ENCODE measurements around the gene ALPK3.
"Not testable (repeated sequence)": the region's sequence is repeated elsewhere in the genome, so short reads cannot be mapped to it uniquely, and the experiment has no call there.

ALPK3 gene

DNA sequence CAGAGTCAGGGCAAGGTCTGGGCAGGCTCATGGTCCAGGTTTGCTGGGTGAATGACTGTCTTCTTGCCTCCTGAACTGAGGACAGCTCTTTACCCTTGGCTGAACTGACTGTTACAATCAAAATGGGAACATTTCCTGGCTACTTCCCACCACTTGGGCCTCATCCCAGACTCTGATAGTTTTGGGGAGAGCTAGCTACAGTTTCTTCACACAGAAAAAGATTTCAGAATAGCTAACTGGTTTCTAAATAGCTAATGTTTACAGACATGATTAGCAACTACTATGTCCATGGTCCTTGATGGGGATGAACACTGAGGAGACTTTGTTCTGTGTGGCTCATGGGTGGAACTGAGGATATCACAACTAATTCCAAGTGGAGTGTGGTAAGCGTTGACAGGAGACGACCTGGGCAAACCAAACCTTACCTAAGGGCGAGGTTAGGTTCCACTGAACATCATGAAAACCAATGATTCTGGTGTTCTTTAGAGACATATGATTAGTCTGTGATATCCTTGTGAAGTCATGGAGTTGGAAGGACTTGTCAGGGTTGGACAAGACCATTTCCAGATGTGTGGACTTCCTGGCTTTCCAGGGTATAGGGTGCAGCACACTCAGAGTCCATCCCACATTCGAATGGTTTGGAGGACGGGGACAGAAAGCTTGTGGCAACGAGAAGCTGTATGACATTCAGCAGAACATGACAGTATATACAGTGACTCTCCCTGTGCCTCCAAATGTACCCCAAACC is 7.3 kb downstream of the ALPK3 start:
- DNase-seq, result no peak

DNA sequence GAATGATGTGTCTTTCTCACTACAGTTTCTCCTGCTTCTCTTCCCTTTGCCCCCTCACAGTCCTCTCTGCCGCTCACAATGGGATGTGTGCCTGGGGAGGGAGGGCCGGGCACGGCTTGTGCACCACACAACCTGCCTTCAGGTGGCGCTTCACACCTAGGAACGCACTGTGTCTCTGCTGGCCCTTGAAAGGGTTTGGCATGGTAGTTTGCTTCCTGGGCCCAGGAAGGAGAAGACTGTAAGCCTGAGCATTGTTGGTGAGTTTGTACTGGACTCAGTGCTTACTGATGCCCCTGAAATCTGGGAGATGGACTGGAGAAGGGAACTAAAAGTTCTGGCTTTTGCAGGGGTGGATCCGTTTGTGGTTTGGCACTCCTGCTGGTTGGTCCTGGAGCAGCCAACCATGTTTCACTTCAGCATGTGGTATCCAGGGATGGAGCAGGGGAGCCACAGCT is 9.2 kb downstream of the ALPK3 start:
- DNase-seq, result no peak

DNA sequence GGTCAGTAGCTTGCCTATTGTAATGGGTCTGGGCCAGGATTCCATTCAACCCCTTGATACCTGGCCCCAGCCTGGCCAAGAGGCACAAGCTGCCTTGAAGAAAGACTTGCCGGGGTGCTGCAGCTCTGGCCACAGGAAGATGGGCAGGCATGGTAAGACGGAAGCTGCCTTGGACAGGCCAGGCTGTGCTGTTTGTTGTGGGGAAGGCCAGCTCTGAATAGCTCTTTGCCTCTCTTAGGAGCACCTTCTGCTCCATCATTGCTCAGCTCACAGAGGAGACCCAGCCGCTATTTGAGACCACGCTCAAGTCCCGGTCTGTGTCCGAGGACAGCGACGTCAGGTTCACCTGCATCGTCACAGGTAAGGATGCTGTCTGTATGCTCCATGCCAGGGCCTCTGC is 10.1 kb downstream of the ALPK3 start:
- DNase-seq, result no peak

DNA sequence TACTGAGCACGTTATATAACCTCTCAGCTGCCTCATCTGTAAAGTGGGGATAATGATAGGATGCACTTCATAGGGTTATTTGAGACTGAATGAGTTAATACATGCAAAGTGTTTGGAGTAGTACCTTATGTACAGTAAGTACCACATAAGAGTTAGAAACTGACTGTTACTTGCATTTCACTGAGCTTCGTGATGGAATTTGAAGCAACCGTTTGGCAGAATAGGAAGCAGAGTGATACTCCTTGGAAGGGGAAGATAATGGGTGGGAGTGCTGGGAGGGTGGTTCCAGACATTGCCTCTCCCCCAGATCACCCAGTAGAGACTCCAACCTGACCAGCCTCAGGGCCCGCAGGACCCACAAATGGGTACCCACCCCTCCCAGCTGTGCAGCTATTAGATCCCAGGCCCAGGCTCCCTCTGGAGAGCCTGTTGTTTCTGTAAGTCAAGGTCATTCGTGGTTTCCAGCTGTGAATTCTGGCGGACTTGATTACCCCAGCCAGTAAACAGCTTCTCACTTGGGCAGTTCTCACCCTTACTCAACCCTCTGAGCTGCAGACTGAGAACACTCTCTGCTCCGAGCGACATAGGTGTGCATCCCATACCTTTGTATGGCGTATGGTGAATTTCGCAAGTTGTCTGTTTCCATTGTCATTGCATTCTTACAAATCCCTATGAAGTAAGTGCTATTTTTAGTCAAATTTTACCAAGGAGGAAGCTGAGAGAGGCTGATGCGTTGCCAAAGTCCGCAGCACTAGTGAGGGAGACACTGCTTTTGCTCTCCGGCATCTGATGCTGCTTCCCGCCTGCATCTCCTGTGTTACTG is 11.1 kb downstream of the ALPK3 start:
- no peak for DNase-seq

DNA sequence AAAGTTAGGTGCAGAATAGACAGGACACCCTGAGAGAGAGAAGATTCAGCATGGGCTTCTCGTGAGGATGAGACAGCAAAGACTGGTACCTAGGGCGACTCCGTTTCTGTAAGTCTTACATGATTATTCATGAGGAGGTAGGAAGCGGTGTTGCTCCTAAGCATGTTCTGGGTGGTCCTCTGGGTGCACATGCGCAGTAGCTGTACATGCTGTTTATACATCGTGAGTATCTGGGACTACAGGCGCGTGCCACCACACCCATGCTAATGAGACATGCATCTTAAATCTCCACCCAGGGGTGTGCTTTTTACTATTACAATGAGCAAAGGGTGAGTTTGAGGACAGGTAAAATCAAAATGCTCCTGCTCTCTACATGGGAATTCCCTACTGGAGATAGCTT is 12.3 kb downstream of the ALPK3 start:
- DNase-seq, result no peak

DNA sequence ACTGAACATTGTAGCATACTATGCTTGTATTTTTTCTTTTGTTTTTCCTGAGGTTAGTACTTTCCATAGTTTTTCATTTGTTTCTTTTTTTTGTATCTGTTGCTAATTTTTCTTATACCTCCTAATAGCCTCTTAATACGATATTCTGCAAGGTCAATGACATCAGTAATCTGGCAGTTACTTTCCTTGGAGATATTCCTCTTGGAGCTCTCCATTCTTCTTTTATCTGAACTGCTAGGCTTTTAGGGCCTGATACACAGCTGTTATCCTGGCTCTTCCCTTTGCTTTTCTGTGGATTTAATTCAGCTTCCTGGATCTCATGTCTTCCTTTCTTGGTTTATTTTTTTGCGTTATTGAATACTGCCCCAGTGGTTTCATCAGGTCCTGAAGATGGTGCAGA is 12.9 kb downstream of the ALPK3 start:
- no peak for DNase-seq

DNA sequence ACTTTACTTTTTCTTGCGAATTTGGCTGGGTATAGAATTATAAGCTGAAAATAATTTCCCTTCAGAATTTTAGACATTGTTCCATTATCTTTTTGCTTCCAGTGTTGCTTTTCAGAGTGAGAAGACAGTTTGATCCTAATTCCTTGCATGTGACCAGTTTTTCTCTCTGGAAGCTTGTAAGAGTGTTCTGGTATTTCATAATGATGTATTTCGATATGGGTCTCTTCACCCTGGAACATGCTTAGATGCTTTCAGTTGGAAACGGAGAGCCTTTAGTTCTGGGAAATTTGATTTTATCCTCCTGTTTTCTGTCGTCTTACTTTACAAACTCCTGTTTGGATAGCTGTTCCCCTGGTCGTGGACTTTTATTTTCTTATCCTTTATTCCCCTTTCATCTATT is 13.9 kb downstream of the ALPK3 start:
- no peak for DNase-seq

DNA sequence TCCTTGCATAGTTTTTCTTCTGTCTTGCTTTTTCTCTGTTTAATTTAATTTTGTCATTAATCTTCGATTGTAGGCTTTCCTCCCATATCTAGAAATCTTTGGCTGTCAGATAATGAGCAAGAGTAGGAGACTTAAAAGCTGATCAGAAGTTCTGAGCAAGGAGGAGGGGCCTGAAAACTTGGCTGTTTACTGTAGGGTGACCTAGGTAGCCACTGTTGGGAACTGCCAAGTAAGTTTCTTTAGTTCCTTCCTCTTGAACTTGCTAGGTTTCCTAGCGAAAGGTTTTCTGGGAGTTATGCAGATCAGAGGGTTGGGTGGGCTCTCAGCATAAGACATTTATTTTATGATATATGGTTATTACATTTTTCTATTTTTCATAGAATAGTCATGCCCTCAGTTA is 14.5 kb downstream of the ALPK3 start:
- no peak for DNase-seq

DNA sequence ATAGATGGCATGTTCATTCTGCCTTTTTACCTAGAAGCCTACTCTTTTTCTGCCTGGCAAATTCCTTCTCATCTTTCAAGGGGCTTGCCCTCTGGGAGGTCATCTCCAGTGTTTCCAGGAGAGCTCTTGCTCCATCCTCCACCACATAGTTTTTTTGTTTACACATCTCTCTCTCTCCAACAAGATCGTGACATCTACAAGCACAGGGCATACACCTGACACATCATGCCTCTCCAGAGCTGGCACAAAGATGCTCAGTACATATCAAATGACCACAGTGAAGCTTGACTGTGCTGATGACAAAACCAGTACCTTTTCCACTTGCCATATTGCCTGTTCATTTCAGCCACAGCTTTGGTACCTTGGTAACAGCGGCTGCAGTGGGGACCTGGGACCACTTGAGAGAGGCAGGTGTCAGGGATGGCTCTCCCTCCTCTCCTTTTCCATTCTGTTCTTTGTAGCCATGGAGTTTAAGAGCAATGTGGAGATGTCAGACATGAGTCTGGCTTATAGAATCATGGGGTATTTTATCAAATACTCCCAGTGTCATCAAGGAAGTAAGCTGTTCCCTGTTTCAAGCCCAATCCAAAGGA is 15.4 kb downstream of the ALPK3 start:
- no peak for DNase-seq

DNA sequence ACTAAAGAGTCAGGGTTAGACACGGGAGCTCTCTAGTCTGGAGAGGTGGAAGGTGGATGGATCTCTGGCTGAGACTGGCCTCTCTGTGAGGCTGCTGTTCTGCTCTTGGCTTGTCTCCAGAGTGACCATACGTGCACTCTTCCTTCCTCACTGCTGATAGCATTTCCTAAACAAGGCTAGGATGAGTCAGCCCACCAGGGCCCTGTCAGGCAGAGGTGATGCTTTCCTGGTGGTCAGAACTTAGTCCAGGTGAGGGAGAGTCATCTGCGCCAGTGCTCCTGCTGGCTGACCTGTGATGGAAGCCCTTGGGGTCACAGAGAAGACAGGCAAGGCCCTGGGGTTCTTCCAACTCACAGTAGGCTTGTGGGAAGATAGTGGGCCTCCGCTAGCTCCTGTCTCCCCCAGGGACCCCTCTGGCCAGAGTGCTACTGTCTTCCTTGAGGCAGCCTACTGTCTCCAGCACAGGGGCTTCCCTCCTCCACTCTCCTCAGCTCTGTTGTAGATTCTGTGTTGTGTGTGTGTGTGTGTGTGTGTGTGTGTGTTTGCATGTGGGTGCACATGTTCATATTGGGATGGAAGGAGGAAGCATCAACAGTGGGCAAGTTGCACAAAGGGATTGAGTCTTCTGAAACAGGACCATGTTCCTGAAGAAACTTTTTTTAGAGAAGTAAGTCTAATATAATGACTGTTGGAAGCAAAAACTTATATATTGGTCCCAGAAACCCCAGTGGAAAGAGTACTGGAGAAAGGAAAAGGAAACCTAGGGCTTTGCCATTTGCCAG is 16.5 kb downstream of the ALPK3 start:
- DNase-seq, result no peak

DNA sequence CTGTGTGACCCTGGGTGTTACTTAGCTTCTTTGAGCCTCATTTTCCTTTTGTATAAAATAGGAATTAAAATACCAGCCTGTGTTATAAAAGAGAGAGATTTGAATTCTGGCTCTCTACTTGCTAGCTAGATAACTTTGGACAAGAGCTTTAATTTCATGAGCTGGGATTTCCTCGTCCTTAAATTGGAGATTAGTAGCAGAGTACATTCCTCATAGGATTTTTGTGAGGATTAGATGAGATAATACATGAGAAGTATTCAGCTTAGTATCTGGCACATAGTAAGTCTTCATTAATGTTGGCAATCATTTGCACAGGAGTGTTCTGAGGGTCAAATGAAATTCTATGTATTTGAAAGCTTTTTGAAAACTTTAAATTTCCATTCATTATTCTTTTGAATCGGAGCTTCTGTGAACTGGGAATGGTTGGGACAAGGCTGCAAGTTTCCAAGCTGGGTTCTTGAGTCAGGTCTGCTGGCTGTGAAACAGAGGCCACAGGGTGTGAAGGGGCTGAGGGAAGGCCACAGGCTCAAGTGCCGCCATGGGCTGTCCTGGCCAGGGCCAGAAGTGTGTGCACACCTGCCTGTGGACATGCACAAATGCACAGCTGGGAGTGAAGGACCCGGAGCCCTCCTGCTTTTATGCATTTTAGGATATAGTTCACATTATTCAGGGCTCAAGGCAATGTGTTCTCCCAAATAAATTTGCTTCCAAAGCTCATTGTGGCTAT is 17.2 kb downstream of the ALPK3 start:
- DNase-seq, result no peak

DNA sequence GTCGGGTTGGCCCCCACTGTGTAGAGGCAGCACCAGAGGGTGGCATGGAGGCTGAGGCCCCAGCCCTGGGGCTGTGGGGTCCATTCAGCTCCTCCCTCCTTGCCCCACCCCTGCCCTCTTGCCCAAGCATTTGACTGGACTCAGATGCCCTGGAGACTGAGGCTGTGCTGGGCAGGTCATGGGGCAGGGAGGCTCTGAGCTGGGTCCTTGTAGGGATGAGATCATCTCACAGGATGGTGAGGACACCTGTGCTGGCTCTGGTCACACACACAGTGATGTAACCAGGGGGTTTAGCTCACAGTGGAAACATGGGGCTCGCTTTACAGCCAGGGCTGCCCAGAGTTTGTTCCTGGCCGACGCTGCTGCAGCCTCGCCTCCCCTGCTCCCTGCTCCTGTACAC is 17.8 kb downstream of the ALPK3 start:
- no peak for DNase-seq

DNA sequence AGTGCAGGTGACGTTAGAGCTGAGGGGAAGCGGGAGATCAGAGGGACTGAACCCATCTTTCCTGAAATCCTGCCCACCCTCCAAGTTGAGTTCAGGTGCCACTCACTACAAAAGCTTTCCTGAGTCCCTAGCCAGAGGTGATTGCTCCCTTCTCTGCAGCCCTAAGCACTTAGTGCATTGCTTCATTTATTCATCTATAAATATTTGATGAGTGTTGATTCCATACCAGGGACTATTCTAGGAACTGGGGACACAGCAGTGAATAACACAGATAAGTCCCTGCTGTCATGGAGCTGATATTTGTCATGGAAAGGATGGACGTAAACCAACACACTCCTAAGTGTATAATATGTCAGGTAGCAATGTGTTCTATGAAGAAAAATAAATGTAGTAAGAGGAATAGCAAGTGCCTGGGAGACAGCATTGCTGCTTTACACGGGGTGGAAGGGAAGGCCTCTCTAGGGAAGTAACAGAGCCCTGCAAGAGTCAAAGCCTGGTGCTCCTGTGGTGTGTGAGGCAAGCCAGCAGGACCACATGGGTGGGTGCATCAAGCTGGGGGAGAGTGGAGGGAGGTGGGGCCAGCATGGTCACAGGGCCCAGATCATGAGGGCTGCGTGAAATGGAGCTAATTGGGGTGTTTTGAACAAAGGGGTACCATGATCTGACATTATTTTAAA is 18.6 kb downstream of the ALPK3 start:
- DNase-seq, result no peak

DNA sequence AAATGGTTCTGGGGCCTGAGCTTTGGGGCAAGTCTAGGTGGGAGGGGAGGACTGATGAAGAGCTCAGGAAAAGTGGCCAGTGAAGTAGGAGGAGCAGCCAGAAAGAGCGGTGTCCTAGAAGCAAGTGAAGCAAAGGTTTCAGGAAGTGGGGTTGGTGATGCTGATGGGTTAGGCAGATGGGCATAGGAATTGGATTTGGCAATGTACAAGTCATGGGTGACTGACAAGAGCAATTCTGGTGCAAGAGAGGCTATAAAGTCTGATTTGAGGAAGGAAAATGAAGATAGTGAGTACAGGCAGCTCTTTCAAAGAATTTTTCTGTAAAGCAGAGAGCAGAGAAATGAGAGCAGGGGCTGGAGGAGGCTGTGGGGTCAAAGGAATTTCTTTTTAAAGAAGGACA is 19.7 kb downstream of the ALPK3 start:
- DNase-seq, result no peak

DNA sequence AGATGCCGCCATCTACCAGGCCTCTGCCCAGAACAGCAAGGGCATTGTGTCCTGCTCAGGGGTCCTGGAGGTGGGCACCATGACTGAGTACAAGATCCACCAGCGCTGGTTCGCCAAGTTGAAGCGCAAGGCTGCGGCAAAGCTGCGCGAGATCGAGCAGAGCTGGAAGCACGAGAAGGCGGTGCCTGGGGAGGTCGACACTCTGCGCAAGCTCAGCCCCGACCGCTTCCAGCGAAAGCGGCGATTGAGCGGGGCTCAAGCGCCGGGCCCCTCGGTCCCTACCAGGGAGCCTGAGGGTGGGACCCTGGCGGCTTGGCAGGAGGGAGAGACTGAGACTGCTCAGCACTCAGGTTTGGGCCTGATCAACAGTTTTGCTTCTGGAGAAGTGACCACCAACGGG is 22.6 kb downstream of the ALPK3 start:
- DNase-seq, result no peak

DNA sequence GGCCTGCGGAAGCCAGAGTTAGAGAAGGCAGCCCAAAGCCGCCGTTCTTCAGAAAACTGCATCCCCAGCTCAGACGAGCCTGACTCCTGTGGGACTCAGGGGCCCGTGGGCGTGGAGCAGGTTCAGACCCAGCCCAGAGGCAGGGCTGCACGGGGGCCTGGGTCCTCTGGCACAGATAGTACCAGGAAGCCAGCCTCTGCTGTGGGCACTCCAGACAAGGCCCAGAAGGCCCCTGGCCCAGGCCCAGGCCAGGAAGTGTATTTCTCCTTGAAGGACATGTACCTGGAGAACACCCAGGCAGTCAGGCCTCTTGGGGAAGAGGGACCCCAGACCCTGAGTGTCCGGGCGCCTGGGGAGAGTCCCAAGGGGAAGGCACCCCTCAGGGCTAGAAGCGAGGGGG is 23.1 kb downstream of the ALPK3 start:
- no peak for DNase-seq

DNA sequence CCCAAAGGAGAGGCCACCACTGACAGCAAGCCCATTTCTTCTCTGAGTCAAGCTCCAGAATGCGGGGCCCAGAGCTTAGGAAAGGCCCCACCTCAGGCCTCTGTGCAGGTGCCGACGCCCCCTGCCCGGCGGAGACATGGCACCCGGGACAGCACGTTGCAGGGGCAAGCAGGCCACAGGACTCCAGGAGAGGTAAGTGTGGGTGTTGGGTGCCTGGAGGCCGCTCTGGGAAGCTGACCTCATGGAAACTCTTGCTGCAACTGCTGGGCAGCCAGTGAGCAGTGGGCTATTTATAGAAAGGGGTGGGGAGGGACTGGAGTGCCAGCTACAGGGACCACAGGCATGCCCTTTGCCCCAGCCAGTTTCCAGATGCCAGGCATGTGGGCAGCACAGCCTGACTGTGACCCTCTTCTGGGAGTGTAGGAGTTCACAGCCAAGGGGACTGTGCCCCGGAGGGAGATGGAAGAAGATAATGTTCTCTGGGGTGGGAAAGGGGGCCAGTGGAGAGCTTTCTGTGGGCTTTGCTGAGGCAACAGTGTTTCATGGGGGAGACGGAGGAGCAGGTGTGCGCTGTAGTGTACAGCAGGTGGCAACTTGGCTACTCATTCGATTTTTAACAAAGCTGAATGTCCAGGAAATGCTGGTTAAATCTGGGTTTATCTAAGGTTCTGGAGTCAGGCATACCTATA is 23.7 kb downstream of the ALPK3 start:
- DNase-seq, result no peak

DNA sequence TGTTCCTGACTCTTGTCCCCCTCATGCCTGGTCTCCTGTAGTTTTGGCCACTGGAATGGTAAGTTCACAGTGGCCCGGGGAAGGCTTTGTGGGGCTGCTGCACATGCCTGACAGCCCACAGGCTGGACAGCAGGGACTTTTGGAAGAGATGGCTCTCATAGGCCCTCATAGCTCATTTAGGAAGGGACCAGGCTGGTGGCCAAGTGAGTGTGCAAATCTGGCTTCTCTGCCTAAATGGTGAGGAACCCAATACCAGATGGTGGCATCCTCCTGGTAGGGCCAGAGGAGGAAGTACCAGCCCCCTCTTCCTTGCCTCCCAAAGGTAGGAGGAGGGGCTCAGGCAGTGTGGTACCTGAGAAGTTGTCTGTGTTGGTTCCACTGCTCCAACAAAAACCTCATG is 25.6 kb downstream of the ALPK3 start:
- DNase-seq, result no peak

DNA sequence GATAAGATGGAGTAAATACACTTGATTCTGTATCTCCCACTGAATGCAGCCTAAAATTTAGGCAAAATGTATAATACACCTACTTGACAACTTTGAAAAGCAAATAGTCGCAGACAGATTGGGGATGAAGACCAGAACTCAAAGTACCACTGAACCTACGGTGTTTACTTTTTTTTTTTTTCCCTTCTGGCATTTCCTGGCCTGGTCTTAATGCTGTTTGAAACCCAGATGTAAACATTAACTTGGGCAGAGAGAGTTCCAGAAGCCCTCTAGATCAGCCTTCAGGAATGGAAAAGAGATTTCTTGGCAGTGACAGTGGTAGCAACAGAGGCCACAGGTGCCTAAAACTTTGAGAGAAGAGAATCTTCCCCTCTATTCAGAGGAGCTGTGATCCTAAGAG is 27.8 kb downstream of the ALPK3 start:
- no peak for DNase-seq

DNA sequence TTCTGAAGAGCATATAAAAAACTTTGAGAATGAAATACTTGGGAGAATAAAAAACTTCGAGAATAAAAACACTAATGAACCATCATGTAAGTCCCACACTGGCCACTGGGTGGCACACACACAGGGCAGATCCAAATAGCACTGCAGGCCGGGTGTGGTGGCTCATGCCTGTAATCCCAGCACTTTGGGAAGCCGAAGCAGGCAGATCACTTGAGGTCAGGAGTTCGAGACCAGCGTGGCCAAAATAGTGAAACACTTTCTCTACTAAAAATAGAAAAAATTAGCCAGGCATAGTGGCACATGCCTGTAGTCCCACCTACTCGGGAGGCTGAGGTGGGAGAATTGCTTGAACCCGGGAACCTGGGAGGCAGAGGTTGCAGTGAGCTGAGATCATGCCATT is 28.5 kb downstream of the ALPK3 start:
- DNase-seq, result not testable (repeated sequence)

DNA sequence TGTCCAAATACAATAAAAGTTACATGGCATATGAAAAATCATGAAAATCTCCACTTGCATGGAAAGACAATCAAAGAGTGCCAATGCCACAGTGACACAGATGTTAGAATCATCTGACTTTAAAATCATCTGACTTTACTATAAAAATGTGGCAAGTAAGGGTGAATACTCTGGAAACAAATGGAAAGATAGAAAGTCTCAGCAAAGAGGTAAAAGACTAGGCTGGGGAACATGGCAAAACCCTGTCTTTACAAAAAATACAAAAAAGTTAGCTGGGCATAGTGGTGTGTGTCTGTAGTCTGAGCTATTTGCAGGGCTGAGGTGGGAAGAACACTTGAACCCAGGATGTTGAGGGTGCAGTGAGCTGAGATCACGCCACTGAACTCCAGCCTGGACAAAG is 29.1 kb downstream of the ALPK3 start:
- DNase-seq, result no peak
